ENCODE measurements around the gene KDM6A.

- TF ChIP-seq EZH2 (IDR thresholded peaks at IDR 0.05; ENCODE audit: borderline replicate concordance, low read length) = no peak
- no peak for TF ChIP-seq CTCF (IDR thresholded peaks at IDR 0.05; ENCODE audit: low read length)
Observed at GRCh38 chrX:44884944-44885343, 12.0 kb downstream of the KDM6A start.
